ENCODE data around the gene PGGHG.

- TF ChIP-seq TAF1 (IDR thresholded peaks at IDR 0.05; ENCODE audit: low read depth) (no peak), CTCF (IDR thresholded peaks at IDR 0.05; ENCODE audit: poor library complexity, severe bottlenecking) (no peak), EP300 (conservative IDR thresholded peaks at IDR 0.05; ENCODE audit: poor library complexity, severe bottlenecking) (no peak), REST (IDR thresholded peaks at IDR 0.05; ENCODE audit: borderline replicate concordance) (no peak), EZH2 (IDR thresholded peaks at IDR 0.05; ENCODE audit: borderline replicate concordance, insufficient read depth, low read length, poor library complexity, severe bottlenecking) (no peak), RAD21 (conservative IDR thresholded peaks at IDR 0.05) (no peak), POLR2AphosphoS5 (IDR thresholded peaks at IDR 0.05) (no peak), SMC3 (conservative IDR thresholded peaks at IDR 0.05; ENCODE audit: poor library complexity) (no peak)
Observed at GRCh38 chr11:272195-272930, 16.6 kb upstream of the PGGHG start.

Data from neural cell (in vitro differentiated cells).